Erythroblast (primary cell): ENCODE data around the gene COX6B1.
"Not testable (repeated sequence)": the region's sequence is repeated elsewhere in the genome, so short reads cannot be mapped to it uniquely, and the experiment has no call there.

Experiments used
- GATA1 ChIP-seq: IDR thresholded peaks from 2 replicates; pipeline ENCODE4 v1.6.1; 2011; ENCODE audit warnings: low read depth, mild to moderate bottlenecking, control low read depth, low read length, moderate library complexity
- POLR2A ChIP-seq: IDR thresholded peaks from 2 replicates; pipeline ENCODE4 v1.6.1; 2011; ENCODE audit warnings: mild to moderate bottlenecking, low read length

- not testable (repeated sequence) for TF ChIP-seq POLR2A, GATA1
Observed at GRCh38 chr19:35691106-35691505, 43.0 kb downstream of the COX6B1 start.
